Skeletal muscle satellite cell (primary cell): Measurements from ENCODE around the gene GIMAP5.

Experiments used
- H3K27me3 ChIP-seq: 2 replicates; pipeline ENCODE4 v1.7.0; 2013; ENCODE audit warnings: low read length; ENCODE audit not compliant: control insufficient read depth, insufficient read depth
- H3K36me3 ChIP-seq: 2 replicates; pipeline ENCODE4 v1.7.0; 2013; ENCODE audit warnings: mild to moderate bottlenecking, control low read depth, low read length; ENCODE audit not compliant: insufficient read depth
- H3K4me1 ChIP-seq: 2 replicates; pipeline ENCODE4 v1.7.0; 2013; ENCODE audit warnings: low read length; ENCODE audit not compliant: control insufficient read depth, insufficient read depth
- H3K4me2 ChIP-seq: 2 replicates; pipeline ENCODE4 v1.7.0; 2013; ENCODE audit warnings: mild to moderate bottlenecking, low read length
- H3K4me3 ChIP-seq: 2 replicates; pipeline ENCODE4 v1.7.0; 2013; ENCODE audit warnings: low read length
- H3K9ac ChIP-seq: 2 replicates; pipeline ENCODE4 v1.7.0; 2013; ENCODE audit warnings: mild to moderate bottlenecking, low read depth, low read length, moderate library complexity
- H3K9me3 ChIP-seq: replicated peaks from 2 replicates; pipeline ENCODE4 v1.7.0; 2013; ENCODE audit warnings: mild to moderate bottlenecking, control low read depth, low read length

The GIMAP5 gene

GRCh38 chr7:150778738-150779301 is 41.6 kb downstream of the GIMAP5 start:
- Histone ChIP-seq H3K36me3 (no peaks in the 10 kb centered on the region), H3K4me2 (no peak overlapping the region), H3K9me3 (no peaks in the 10 kb centered on the region), H3K27me3 (no peaks in the 10 kb centered on the region), H3K4me1 (no peaks in the 10 kb centered on the region), H3K4me3 (no peak overlapping the region), H3K9ac (no peak overlapping the region)

GRCh38 chr7:150780292-150780691 is 43.1 kb downstream of the GIMAP5 start:
- Histone ChIP-seq H3K4me2 (no peak overlapping the region), H3K27me3 (peaks cover 8% of the 10 kb centered on the region), H3K9ac (no peak overlapping the region), H3K9me3 (no peaks in the 10 kb centered on the region), H3K4me1 (no peaks in the 10 kb centered on the region), H3K36me3 (no peaks in the 10 kb centered on the region), H3K4me3 (no peak overlapping the region)

GRCh38 chr7:150781103-150781502 is 43.9 kb downstream of the GIMAP5 start:
- Histone ChIP-seq H3K4me2 (no peak overlapping the region), H3K4me1 (no peaks in the 10 kb centered on the region), H3K36me3 (no peaks in the 10 kb centered on the region), H3K9ac (no peak overlapping the region), H3K9me3 (no peaks in the 10 kb centered on the region), H3K4me3 (no peak overlapping the region), H3K27me3 (peaks cover 11% of the 10 kb centered on the region)

- H3K36me3 ChIP-seq: no peaks in the 10 kb centered on the region
These were observed 44.7 kb downstream of the GIMAP5 start for GRCh38 chr7:150781961-150782360.

GRCh38 chr7:150784120-150784736 is 47.0 kb downstream of the GIMAP5 start:
- Histone ChIP-seq H3K4me2 (no peak overlapping the region), H3K9me3 (no peaks in the 10 kb centered on the region), H3K4me3 (no peak overlapping the region), H3K27me3 (peaks cover 11% of the 10 kb centered on the region), H3K9ac (no peak overlapping the region), H3K36me3 (no peaks in the 10 kb centered on the region), H3K4me1 (no peaks in the 10 kb centered on the region)

More at GRCh38 chr7:150781961-150782360, 44.7 kb downstream of the GIMAP5 start:
- Histone ChIP-seq H3K4me3 (no peak overlapping the region), H3K27me3 (peaks cover 11% of the 10 kb centered on the region), H3K9ac (no peak overlapping the region), H3K4me1 (no peaks in the 10 kb centered on the region), H3K4me2 (no peak overlapping the region), H3K9me3 (no peaks in the 10 kb centered on the region)

- no peaks in the 10 kb centered on the region for H3K36me3 ChIP-seq
- no peaks in the 10 kb centered on the region for H3K9me3 ChIP-seq
- H3K4me1 ChIP-seq: no peaks in the 10 kb centered on the region
- H3K9ac ChIP-seq: no peak overlapping the region
- H3K4me3 ChIP-seq: no peak overlapping the region
- no peak overlapping the region for H3K4me2 ChIP-seq
- H3K27me3 ChIP-seq: peaks cover 11% of the 10 kb centered on the region
These were observed 47.7 kb downstream of the GIMAP5 start for GRCh38 chr7:150784954-150785353.

- Histone ChIP-seq H3K9me3 (no peaks in the 10 kb centered on the region), H3K4me2 (no peak overlapping the region), H3K27me3 (peaks cover 11% of the 10 kb centered on the region), H3K36me3 (no peaks in the 10 kb centered on the region), H3K9ac (no peak overlapping the region), H3K4me3 (no peak overlapping the region), H3K4me1 (no peaks in the 10 kb centered on the region)
These were observed 50.4 kb downstream of the GIMAP5 start for GRCh38 chr7:150787321-150788281.

GRCh38 chr7:150788474-150789269 is 51.5 kb downstream of the GIMAP5 start:
- Histone ChIP-seq H3K4me3 (no peak overlapping the region), H3K4me1 (no peaks in the 10 kb centered on the region), H3K4me2 (no peak overlapping the region), H3K9ac (no peak overlapping the region), H3K27me3 (peaks cover 11% of the 10 kb centered on the region), H3K9me3 (no peaks in the 10 kb centered on the region), H3K36me3 (no peaks in the 10 kb centered on the region)

GRCh38 chr7:150790416-150791075 is 53.3 kb downstream of the GIMAP5 start:
- Histone ChIP-seq H3K4me3 (no peak overlapping the region), H3K27me3 (peaks cover 4% of the 10 kb centered on the region), H3K36me3 (no peaks in the 10 kb centered on the region), H3K9me3 (no peaks in the 10 kb centered on the region), H3K4me2 (no peak overlapping the region), H3K9ac (no peak overlapping the region), H3K4me1 (no peaks in the 10 kb centered on the region)

- no peaks in the 10 kb centered on the region for H3K4me1 ChIP-seq
- H3K9ac ChIP-seq: no peak overlapping the region
- no peaks in the 10 kb centered on the region for H3K9me3 ChIP-seq
- no peaks in the 10 kb centered on the region for H3K27me3 ChIP-seq
- no peaks in the 10 kb centered on the region for H3K36me3 ChIP-seq
- H3K4me3 ChIP-seq: no peak overlapping the region
- no peak overlapping the region for H3K4me2 ChIP-seq
These were observed 54.1 kb downstream of the GIMAP5 start for GRCh38 chr7:150791304-150791703.
